ENCODE results near the gene FUZ. TPM values are rescaled to one million over a fixed set of nuclear protein-coding genes. Genes with fewer than 3 reads are reported as not detected.

Gene FUZ
- total RNA-seq, 2 donors from 2014 or later = 8.9 to 24.1 TPM

GRCh38 chr19:49843265-49843664 is 30.2 kb upstream of the FUZ start:
- 89 to 94% methylated on average over 3 of the region's 3 CpGs for WGBS, 2 donors
- intact Hi-C loops (cut with DNase I) = no loop called here
- Histone ChIP-seq H3K27me3 (no peaks in the 10 kb centered on the region), H3K4me1 (no peaks in the 10 kb centered on the region), H3K4me3 (no peak overlapping the region), H3K9me3 (no peaks in the 10 kb centered on the region), H3K27ac (no peak overlapping the region), H3K36me3 (replicated peaks in 1 of 2; ENCODE audit: insufficient read depth in 1 of 2, low read depth in 2 of 2) (peaks cover 0 to 2% of the 10 kb centered on the region in 2 donors)
- ATAC-seq = no peak
- no peak for DNase-seq
- TF ChIP-seq, protein P1, sequence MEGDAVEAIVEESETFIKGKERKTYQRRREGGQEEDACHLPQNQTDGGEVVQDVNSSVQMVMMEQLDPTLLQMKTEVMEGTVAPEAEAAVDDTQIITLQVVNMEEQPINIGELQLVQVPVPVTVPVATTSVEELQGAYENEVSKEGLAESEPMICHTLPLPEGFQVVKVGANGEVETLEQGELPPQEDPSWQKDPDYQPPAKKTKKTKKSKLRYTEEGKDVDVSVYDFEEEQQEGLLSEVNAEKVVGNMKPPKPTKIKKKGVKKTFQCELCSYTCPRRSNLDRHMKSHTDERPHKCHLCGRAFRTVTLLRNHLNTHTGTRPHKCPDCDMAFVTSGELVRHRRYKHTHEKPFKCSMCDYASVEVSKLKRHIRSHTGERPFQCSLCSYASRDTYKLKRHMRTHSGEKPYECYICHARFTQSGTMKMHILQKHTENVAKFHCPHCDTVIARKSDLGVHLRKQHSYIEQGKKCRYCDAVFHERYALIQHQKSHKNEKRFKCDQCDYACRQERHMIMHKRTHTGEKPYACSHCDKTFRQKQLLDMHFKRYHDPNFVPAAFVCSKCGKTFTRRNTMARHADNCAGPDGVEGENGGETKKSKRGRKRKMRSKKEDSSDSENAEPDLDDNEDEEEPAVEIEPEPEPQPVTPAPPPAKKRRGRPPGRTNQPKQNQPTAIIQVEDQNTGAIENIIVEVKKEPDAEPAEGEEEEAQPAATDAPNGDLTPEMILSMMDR (IDR thresholded peaks at IDR 0.05) = no peak
- no peak for TF ChIP-seq POLR2A (IDR thresholded peaks at IDR 0.05)

DNA sequence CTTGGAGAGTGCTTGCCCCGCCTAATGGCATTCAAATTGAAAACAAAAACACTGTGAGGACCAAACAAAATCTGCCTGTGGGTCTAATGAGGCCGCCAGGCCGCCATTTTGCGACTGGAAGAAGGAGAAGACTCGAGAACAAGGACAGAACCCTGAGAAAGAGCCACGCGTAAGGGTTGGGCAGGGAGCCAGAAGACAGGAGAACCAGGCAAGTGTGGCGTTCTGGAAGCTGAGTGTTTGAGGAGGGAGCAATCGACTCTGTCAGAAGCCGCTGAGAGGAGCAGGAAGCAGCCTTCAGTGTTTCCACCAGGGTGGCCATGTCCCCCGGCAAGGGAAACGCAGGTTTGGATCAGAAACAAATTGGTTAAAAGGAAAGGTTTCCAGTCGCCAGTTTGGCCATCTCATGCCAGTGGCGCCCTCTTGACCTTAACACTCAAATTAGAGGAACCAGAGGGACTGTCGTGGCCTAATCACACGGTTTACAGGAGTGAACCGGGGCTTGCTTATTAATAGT is 27.7 kb upstream of the FUZ start:
- no peak overlapping the region for H3K27ac ChIP-seq
- peaks cover 0 to 2% of the 10 kb centered on the region in 2 donors for H3K36me3 ChIP-seq (replicated peaks in 1 of 2; ENCODE audit: insufficient read depth in 1 of 2, low read depth in 2 of 2)

GRCh38 chr19:49840321-49840720 is 27.2 kb upstream of the FUZ start:
- H3K36me3 ChIP-seq (replicated peaks in 1 of 2; ENCODE audit: insufficient read depth in 1 of 2, low read depth in 2 of 2) = peaks cover 0 to 2% of the 10 kb centered on the region in 2 donors
- intact Hi-C loops (cut with DNase I) = no loop called here
- no peaks in the 10 kb centered on the region for H3K9me3 ChIP-seq
- ATAC-seq (no peak), DNase-seq (no peak)
- WGBS, 2 donors = 87 to 95% methylated on average over 11 of the region's 11 CpGs
- TF ChIP-seq POLR2A (IDR thresholded peaks at IDR 0.05) = no peak
- TF ChIP-seq, protein P1 (IDR thresholded peaks at IDR 0.05) = no peak
- H3K4me1 ChIP-seq = no peaks in the 10 kb centered on the region
- H3K27ac ChIP-seq = no peak overlapping the region
- no peaks in the 10 kb centered on the region for H3K27me3 ChIP-seq
- no peak overlapping the region for H3K4me3 ChIP-seq

More for the DNA sequence above, 27.7 kb upstream of the FUZ start:
- Histone ChIP-seq H3K4me3 (no peak overlapping the region), H3K27me3 (no peaks in the 10 kb centered on the region), H3K9me3 (no peaks in the 10 kb centered on the region), H3K4me1 (no peaks in the 10 kb centered on the region)
- 84 to 94% methylated on average over 17 of the region's 17 CpGs for WGBS, 2 donors
- intact Hi-C loops (cut with DNase I) = no loop called here
- DNase-seq (no peak), ATAC-seq (no peak)
- no peak for TF ChIP-seq POLR2A (IDR thresholded peaks at IDR 0.05)
- TF ChIP-seq, protein P1 (IDR thresholded peaks at IDR 0.05) = no peak

DNA sequence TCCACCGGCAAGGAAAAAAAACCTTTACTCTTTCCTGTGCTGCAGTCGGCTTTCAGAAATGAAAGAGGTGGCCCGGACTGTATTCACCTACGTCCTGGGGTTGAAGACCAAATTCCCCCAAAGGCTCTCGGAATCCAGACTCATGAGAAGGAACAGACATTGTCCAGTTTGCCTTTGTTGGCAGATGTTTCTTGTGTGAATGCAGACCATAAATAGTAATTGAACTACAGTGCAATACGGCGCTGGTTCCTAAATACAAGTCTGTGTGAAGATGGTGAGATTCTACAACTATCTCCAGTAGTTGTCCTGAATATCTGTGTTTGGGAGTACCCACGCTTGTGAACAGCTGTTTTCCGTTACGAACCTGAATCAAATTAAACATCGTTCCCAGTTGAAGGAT is 26.6 kb upstream of the FUZ start:
- intact Hi-C loops (cut with DNase I) = no loop called here
- H3K27ac ChIP-seq = no peak overlapping the region

GRCh38 chr19:49838885-49839588 is 25.9 kb upstream of the FUZ start:
- DNase-seq = no peak
- ATAC-seq = no peak
- no peaks in the 10 kb centered on the region for H3K4me1 ChIP-seq
- WGBS, 2 donors = 81 to 89% methylated on average over 18 of the region's 18 CpGs
- H3K9me3 ChIP-seq = no peaks in the 10 kb centered on the region
- no peaks in the 10 kb centered on the region for H3K27me3 ChIP-seq
- intact Hi-C loops (cut with DNase I) = no loop called here
- no peak overlapping the region for H3K27ac ChIP-seq
- no peak for TF ChIP-seq POLR2A (IDR thresholded peaks at IDR 0.05)
- TF ChIP-seq, protein P1 (IDR thresholded peaks at IDR 0.05) = no peak
- H3K36me3 ChIP-seq (replicated peaks in 1 of 2; ENCODE audit: insufficient read depth in 1 of 2, low read depth in 2 of 2) = peaks cover 0 to 9% of the 10 kb centered on the region in 2 donors
- H3K4me3 ChIP-seq = no peak overlapping the region

More for the DNA sequence above, 26.6 kb upstream of the FUZ start:
- Histone ChIP-seq H3K4me3 (no peak overlapping the region), H3K36me3 (replicated peaks in 1 of 2; ENCODE audit: insufficient read depth in 1 of 2, low read depth in 2 of 2) (peaks cover 0 to 4% of the 10 kb centered on the region in 2 donors), H3K27me3 (no peaks in the 10 kb centered on the region), H3K4me1 (no peaks in the 10 kb centered on the region), H3K9me3 (no peaks in the 10 kb centered on the region)
- ATAC-seq (no peak), DNase-seq (no peak)
- WGBS, 2 donors = 87 to 91% methylated on average over 11 of the region's 11 CpGs
- no peak for TF ChIP-seq POLR2A (IDR thresholded peaks at IDR 0.05)
